Mucosa of rectum (tissue), 2 donors: ENCODE results near the gene INPP1.
A peak's percentile ranks its signal among the peaks of the same experiment; 100 is the strongest.

Experiments
- H3K27ac ChIP-seq, 2 donors: one replicate each; pipeline ENCODE4 v1.7.0; 2013; ENCODE audit warnings: inconsistent platforms in 2 of 2, low read depth in 2 of 2, low read length in 2 of 2
- H3K27me3 ChIP-seq, 2 donors: one replicate each; pipeline ENCODE4 v1.7.0; 2013; ENCODE audit warnings: low read length in 2 of 2; ENCODE audit not compliant: control insufficient read depth in 2 of 2, insufficient read depth in 2 of 2
- H3K36me3 ChIP-seq, 2 donors: one replicate each; pipeline ENCODE4 v1.7.0; 2013; ENCODE audit warnings: low read length in 2 of 2; ENCODE audit not compliant: control insufficient read depth in 2 of 2, insufficient read depth in 2 of 2
- H3K4me1 ChIP-seq, 2 donors: one replicate each; pipeline ENCODE4 v1.7.0; 2013; ENCODE audit warnings: low read length in 2 of 2, mild to moderate bottlenecking in 1 of 2; ENCODE audit not compliant: control insufficient read depth in 2 of 2, insufficient read depth in 2 of 2
- H3K4me3 ChIP-seq, 2 donors: one replicate each; pipeline ENCODE4 v1.7.0; 2013; ENCODE audit warnings: low read length in 2 of 2
- H3K9ac ChIP-seq, 2 donors: one replicate each; pipeline ENCODE4 v1.7.0; 2013; ENCODE audit warnings: low read length in 2 of 2, low read depth in 1 of 2, mild to moderate bottlenecking in 1 of 2
- H3K9me3 ChIP-seq, 2 donors: one replicate each; pipeline ENCODE4 v1.7.0; 2013; ENCODE audit warnings: low read length in 2 of 2; ENCODE audit not compliant: control insufficient read depth in 2 of 2
- donor health status: healthy.
- donor health status: Normal muscosa, but diverticular disease.

INPP1 gene

DNA sequence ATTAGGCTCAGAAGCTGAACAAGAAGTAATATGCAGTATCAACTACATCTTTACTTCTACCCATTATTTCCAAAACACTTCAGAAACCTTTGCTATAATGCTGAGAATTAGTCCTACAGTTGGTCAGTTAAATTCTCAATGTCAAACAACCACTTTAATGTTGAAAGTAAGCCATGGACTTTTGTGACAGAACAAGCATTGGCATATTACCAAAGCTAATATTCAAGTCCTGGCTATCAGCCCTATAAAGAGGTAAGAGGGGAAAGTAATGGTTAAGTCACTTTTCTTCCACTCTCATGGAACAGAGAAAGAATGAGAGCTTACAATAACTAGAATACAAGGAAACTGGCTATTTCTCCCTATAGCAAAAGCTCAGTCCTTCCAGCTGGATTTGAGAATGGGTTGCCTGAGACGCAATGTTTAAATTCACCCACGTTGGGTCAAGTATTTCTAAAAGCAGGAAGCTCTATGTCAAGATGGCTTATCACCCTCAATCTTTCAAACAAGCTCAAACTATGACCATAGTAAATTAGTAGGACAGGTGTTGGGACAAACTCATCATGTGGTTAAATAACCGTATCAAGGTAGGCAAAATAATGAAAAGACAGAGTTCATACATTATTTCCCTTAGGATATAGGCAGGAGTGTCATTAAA is 33.3 kb downstream of the INPP1 start:
- no peaks in the 10 kb centered on the region for H3K36me3 ChIP-seq
- no peak overlapping the region for H3K4me3 ChIP-seq
- no peaks in the 10 kb centered on the region for H3K27me3 ChIP-seq
- no peaks in the 10 kb centered on the region for H3K4me1 ChIP-seq
- H3K27ac ChIP-seq: no peak overlapping the region
- no peaks in the 10 kb centered on the region for H3K9me3 ChIP-seq
- no peak overlapping the region for H3K9ac ChIP-seq

- Histone ChIP-seq H3K4me3 (no peak overlapping the region), H3K9me3 (no peaks in the 10 kb centered on the region), H3K36me3 (no peaks in the 10 kb centered on the region), H3K4me1 (peaks cover 0 to 2% of the 10 kb centered on the region in 2 donors), H3K27me3 (no peaks in the 10 kb centered on the region), H3K9ac (no peak overlapping the region), H3K27ac (no peak overlapping the region)
These were observed 35.5 kb downstream of the INPP1 start for GRCh38 chr2:190378880-190379237.

- Histone ChIP-seq H3K4me3 (no peak overlapping the region), H3K36me3 (no peaks in the 10 kb centered on the region), H3K27me3 (no peaks in the 10 kb centered on the region), H3K9me3 (no peaks in the 10 kb centered on the region), H3K9ac (no peak overlapping the region), H3K4me1 (peaks cover 0 to 2% of the 10 kb centered on the region in 2 donors), H3K27ac (no peak overlapping the region)
These were observed 36.0 kb downstream of the INPP1 start for GRCh38 chr2:190379249-190379964.

DNA sequence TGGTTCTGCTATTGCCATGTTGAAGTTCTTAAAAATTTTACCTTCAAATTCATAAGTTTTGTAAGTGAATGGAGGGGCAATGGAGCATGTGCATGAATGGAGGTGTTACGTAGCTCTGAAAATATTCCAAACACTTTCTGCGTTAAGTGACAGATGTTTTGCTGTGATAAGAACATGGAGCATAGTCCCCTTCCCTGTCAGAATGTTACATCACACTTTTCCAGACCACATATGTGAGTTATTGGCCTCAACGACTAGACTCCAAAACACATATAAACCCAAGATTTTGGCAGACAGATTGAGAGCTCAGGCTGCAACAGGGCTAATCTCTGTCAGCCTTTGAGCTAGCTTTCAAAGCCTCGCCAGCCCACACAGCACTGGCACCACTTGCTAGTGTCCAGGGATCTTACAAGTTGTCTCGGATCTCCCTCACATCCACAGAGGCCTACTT is 37.6 kb downstream of the INPP1 start:
- no peak overlapping the region for H3K4me3 ChIP-seq
- H3K4me1 ChIP-seq: peaks cover 0 to 2% of the 10 kb centered on the region in 2 donors
- no peaks in the 10 kb centered on the region for H3K27me3 ChIP-seq
- no peaks in the 10 kb centered on the region for H3K36me3 ChIP-seq
- H3K27ac ChIP-seq: no peak overlapping the region
- no peak overlapping the region for H3K9ac ChIP-seq
- H3K9me3 ChIP-seq: no peaks in the 10 kb centered on the region

- H3K27ac ChIP-seq: no peak overlapping the region
- H3K4me3 ChIP-seq: no peak overlapping the region
- peaks cover 0 to 2% of the 10 kb centered on the region in 2 donors for H3K4me1 ChIP-seq
- no peaks in the 10 kb centered on the region for H3K9me3 ChIP-seq
- H3K9ac ChIP-seq: no peak overlapping the region
- no peaks in the 10 kb centered on the region for H3K36me3 ChIP-seq
- no peaks in the 10 kb centered on the region for H3K27me3 ChIP-seq
These were observed 39.5 kb downstream of the INPP1 start for GRCh38 chr2:190382851-190383250.

- Histone ChIP-seq H3K27me3 (no peaks in the 10 kb centered on the region), H3K36me3 (no peaks in the 10 kb centered on the region), H3K9ac (no peak overlapping the region), H3K4me1 (peaks cover 0 to 2% of the 10 kb centered on the region in 2 donors), H3K4me3 (no peak overlapping the region), H3K9me3 (no peaks in the 10 kb centered on the region), H3K27ac (no peak overlapping the region)
These were observed 44.0 kb downstream of the INPP1 start for GRCh38 chr2:190387422-190387821.

DNA sequence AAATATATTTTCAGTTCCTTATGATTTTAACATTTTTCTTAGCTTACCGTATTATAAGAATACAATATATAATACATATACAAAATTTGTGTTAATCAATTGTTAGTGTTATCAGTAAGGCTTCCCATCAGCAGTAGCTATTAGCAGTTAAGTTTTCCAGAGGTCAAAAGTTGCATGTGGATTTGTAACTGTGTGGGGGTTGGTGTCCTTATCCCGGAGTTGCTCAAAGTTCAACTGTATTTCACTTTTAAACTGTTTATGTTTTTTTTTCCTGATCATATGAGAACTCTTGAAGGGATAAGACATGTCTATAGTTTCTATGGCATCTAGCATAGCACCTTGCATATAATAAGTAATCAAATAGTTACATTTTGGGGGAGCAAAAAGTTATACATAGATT is 52.9 kb downstream of the INPP1 start:
- H3K4me3 ChIP-seq: no peak overlapping the region
- H3K9ac ChIP-seq: no peak overlapping the region
- H3K9me3 ChIP-seq: no peaks in the 10 kb centered on the region
- no peaks in the 10 kb centered on the region for H3K4me1 ChIP-seq
- H3K36me3 ChIP-seq: no peaks in the 10 kb centered on the region
- no peaks in the 10 kb centered on the region for H3K27me3 ChIP-seq
- no peak overlapping the region for H3K27ac ChIP-seq

- Histone ChIP-seq H3K9ac (no peak overlapping the region), H3K36me3 (no peaks in the 10 kb centered on the region), H3K27me3 (no peaks in the 10 kb centered on the region), H3K4me1 (peaks cover 0 to 11% of the 10 kb centered on the region in 2 donors), H3K9me3 (peaks cover 0 to 2% of the 10 kb centered on the region in 2 donors), H3K4me3 (no peak overlapping the region), H3K27ac (no peak overlapping the region)
These were observed 59.7 kb downstream of the INPP1 start for GRCh38 chr2:190402986-190403603.

GRCh38 chr2:190404487-190404886 is 61.1 kb downstream of the INPP1 start:
- H3K9me3 ChIP-seq: peaks cover 0 to 2% of the 10 kb centered on the region in 2 donors
- H3K9ac ChIP-seq: no peak overlapping the region
- peaks cover 2 to 18% of the 10 kb centered on the region in 2 donors for H3K4me1 ChIP-seq
- H3K36me3 ChIP-seq: no peaks in the 10 kb centered on the region
- H3K27me3 ChIP-seq: no peaks in the 10 kb centered on the region
- H3K27ac ChIP-seq: peak overlapping the region; percentile 38 to 43
- no peak overlapping the region for H3K4me3 ChIP-seq

DNA sequence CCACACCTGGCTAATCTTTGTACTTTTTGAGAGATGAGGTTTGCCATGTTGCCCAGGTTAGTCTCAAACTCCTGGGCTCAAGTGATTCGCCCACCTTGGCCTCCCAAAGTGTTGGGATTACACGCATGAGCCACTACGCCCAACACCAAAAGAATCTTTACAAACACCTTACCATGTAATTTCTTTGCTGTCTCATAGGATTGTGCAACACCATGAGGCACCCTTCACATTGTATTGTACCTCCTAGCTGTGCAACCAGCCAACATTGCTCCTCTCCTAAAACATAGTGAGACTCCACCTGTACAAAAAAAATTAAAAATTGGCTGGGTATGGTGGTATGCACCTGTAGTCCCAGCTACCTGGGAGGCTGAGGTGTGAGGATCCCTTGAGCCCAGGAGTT is 61.7 kb downstream of the INPP1 start:
- Histone ChIP-seq H3K36me3 (no peaks in the 10 kb centered on the region), H3K9ac (no peak overlapping the region), H3K9me3 (peaks cover 0 to 2% of the 10 kb centered on the region in 2 donors), H3K27me3 (no peaks in the 10 kb centered on the region), H3K4me3 (no peak overlapping the region), H3K27ac (no peak overlapping the region), H3K4me1 (peaks cover 4 to 21% of the 10 kb centered on the region in 2 donors)
